Measurements from ENCODE around the gene MOCOS.

MOCOS gene

DNA sequence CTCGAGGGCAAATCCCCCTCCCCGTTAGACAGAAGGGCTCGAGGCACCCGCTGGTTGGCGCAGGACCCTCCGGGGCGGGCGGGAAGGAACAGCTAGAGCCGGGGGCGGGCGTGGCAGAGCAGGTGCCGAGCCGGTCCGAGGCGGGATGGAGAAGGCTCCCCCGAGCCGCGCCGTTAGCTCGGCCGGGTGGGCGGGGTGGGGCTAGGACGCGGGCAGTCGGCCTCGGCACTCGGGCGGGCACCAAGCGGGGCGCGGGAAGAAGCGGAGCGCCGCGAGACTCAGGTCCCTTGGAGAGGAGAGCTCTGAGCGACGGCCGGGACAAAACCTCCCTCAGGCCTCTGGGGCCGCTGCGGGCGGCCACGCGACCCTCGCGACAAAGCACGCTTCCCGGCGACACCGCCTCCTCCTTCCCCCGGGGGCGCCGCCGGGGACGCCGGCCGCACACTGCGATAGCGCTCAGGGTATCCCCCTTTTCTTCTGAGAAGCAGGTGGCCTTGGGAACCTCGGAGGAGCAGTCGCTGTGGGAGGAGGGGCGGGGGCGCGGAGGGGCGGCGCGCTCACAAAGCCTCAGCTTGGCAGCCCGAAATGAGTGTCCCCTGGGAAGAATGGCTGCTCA is 110.9 kb downstream of the MOCOS start (continued):
- TF ChIP-seq, protein P1, sequence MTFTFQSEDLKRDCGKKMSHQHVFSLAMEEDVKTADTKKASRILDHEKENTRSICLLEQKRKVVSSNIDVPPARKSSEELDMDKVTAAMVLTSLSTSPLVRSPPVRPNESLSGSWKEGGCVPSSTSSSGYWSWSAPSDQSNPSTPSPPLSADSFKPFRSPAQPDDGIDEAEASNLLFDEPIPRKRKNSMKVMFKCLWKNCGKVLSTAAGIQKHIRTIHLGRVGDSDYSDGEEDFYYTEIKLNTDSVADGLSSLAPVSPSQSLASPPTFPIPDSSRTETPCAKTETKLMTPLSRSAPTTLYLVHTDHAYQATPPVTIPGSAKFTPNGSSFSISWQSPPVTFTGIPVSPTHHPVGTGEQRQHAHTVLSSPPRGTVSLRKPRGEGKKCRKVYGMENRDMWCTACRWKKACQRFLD (tag by site-specific recombination; IDR thresholded peaks at IDR 0.05): no peak
- TF ChIP-seq ZNF416 (tag by site-specific recombination; IDR thresholded peaks at IDR 0.05) (no peak), SP2 (tag by site-specific recombination; IDR thresholded peaks at IDR 0.05) (peak; percentile 42), KLF1 (tag by site-specific recombination; IDR thresholded peaks at IDR 0.05) (no peak), ZBTB6 (tag by site-specific recombination; IDR thresholded peaks at IDR 0.05) (no peak), ZNF157 (tag by site-specific recombination; IDR thresholded peaks at IDR 0.05) (no peak), ZNF398 (tag by site-specific recombination; IDR thresholded peaks at IDR 0.05) (0 out of 2 replicates have a peak, but pooled peaks have one; percentile 3), ZNF549 (tag by site-specific recombination; IDR thresholded peaks at IDR 0.05) (no peak), ZNF747 (tag by site-specific recombination; IDR thresholded peaks at IDR 0.05) (no peak), ZNF214 (tag by site-specific recombination; IDR thresholded peaks at IDR 0.05; ENCODE audit: borderline replicate concordance) (no peak), BCL11B (tag by site-specific recombination; IDR thresholded peaks at IDR 0.05; ENCODE audit: low read depth) (no peak), ZNF266 (tag by site-specific recombination; IDR thresholded peaks at IDR 0.05; ENCODE audit: low read depth) (no peak), ZIC2 (tag by site-specific recombination; IDR thresholded peaks at IDR 0.05) (peak; percentile 74), ZNF341 (tag by site-specific recombination; IDR thresholded peaks at IDR 0.05; ENCODE audit: low read depth) (peak; percentile 48; the same call in 1 of the 2 replicates), ZNF561 (tag by site-specific recombination; IDR thresholded peaks at IDR 0.05; ENCODE audit: borderline replicate concordance) (0 out of 2 replicates have a peak, but pooled peaks have one; percentile 9), ZNF211 (tag by site-specific recombination; IDR thresholded peaks at IDR 0.05; ENCODE audit: low read depth) (no peak), ZNF335 (tag by site-specific recombination; conservative IDR thresholded peaks at IDR 0.05) (peak; percentile 56), SP3 (tag by site-specific recombination; IDR thresholded peaks at IDR 0.05) (peak; percentile 6; the same call in 1 of the 2 replicates), GLIS1 (tag by site-specific recombination; IDR thresholded peaks at IDR 0.05) (peak; percentile 15), EGR2 (tag by site-specific recombination; IDR thresholded peaks at IDR 0.05; ENCODE audit: low read depth) (peak; percentile 34; the same call in 1 of the 2 replicates)
- TF ChIP-seq, protein P2, sequence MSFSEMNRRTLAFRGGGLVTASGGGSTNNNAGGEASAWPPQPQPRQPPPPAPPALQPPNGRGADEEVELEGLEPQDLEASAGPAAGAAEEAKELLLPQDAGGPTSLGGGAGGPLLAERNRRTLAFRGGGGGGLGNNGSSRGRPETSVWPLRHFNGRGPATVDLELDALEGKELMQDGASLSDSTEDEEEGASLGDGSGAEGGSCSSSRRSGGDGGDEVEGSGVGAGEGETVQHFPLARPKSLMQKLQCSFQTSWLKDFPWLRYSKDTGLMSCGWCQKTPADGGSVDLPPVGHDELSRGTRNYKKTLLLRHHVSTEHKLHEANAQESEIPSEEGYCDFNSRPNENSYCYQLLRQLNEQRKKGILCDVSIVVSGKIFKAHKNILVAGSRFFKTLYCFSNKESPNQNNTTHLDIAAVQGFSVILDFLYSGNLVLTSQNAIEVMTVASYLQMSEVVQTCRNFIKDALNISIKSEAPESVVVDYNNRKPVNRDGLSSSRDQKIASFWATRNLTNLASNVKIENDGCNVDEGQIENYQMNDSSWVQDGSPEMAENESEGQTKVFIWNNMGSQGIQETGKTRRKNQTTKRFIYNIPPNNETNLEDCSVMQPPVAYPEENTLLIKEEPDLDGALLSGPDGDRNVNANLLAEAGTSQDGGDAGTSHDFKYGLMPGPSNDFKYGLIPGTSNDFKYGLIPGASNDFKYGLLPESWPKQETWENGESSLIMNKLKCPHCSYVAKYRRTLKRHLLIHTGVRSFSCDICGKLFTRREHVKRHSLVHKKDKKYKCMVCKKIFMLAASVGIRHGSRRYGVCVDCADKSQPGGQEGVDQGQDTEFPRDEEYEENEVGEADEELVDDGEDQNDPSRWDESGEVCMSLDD (tag by site-specific recombination; IDR thresholded peaks at IDR 0.05): no peak
- TF ChIP-seq, protein P3, sequence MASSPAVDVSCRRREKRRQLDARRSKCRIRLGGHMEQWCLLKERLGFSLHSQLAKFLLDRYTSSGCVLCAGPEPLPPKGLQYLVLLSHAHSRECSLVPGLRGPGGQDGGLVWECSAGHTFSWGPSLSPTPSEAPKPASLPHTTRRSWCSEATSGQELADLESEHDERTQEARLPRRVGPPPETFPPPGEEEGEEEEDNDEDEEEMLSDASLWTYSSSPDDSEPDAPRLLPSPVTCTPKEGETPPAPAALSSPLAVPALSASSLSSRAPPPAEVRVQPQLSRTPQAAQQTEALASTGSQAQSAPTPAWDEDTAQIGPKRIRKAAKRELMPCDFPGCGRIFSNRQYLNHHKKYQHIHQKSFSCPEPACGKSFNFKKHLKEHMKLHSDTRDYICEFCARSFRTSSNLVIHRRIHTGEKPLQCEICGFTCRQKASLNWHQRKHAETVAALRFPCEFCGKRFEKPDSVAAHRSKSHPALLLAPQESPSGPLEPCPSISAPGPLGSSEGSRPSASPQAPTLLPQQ (tag by site-specific recombination; IDR thresholded peaks at IDR 0.05): 0 out of 2 replicates have a peak, but pooled peaks have one; percentile 12
- TF ChIP-seq, protein P4, sequence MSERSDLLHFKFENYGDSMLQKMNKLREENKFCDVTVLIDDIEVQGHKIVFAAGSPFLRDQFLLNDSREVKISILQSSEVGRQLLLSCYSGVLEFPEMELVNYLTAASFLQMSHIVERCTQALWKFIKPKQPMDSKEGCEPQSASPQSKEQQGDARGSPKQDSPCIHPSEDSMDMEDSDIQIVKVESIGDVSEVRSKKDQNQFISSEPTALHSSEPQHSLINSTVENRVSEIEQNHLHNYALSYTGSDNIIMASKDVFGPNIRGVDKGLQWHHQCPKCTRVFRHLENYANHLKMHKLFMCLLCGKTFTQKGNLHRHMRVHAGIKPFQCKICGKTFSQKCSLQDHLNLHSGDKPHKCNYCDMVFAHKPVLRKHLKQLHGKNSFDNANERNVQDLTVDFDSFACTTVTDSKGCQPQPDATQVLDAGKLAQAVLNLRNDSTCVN (tag by site-specific recombination; optimal IDR thresholded peaks at IDR 0.05): peak; percentile 69
- TF ChIP-seq, protein P5, sequence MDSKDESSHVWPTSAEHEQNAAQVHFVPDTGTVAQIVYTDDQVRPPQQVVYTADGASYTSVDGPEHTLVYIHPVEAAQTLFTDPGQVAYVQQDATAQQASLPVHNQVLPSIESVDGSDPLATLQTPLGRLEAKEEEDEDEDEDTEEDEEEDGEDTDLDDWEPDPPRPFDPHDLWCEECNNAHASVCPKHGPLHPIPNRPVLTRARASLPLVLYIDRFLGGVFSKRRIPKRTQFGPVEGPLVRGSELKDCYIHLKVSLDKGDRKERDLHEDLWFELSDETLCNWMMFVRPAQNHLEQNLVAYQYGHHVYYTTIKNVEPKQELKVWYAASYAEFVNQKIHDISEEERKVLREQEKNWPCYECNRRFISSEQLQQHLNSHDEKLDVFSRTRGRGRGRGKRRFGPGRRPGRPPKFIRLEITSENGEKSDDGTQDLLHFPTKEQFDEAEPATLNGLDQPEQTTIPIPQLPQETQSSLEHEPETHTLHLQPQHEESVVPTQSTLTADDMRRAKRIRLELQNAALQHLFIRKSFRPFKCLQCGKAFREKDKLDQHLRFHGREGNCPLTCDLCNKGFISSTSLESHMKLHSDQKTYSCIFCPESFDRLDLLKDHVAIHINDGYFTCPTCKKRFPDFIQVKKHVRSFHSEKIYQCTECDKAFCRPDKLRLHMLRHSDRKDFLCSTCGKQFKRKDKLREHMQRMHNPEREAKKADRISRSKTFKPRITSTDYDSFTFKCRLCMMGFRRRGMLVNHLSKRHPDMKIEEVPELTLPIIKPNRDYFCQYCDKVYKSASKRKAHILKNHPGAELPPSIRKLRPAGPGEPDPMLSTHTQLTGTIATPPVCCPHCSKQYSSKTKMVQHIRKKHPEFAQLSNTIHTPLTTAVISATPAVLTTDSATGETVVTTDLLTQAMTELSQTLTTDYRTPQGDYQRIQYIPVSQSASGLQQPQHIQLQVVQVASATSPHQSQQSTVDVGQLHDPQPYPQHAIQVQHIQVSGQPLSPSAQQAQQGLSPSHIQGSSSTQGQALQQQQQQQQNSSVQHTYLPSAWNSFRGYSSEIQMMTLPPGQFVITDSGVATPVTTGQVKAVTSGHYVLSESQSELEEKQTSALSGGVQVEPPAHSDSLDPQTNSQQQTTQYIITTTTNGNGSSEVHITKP (tag by site-specific recombination; IDR thresholded peaks at IDR 0.05): peak; percentile 84
